ENCODE results near the gene CXCR6. TPM values are rescaled to one million over a fixed set of nuclear protein-coding genes. Genes with fewer than 3 reads are reported as not detected.
A peak's percentile ranks its signal among the peaks of the same experiment; 100 is the strongest.

The CXCR6 gene
- total RNA-seq, 1 donor from 2014 or later = not detected

GRCh38 chr3:45922950-45923590, 20.2 kb upstream of the CXCR6 start:
- TF ChIP-seq EZH2 (IDR thresholded peaks at IDR 0.05) (no peak), CTCF (IDR thresholded peaks at IDR 0.05) (no peak), EZH2phosphoT487 (IDR thresholded peaks at IDR 0.05) (no peak)
- no peaks in the 10 kb centered on the region for H3K36me3 ChIP-seq
- H3K36me3 Mint-ChIP-seq = peaks cover 22% of the 10 kb centered on the region
- H3K4me2 ChIP-seq = no peak overlapping the region
- no peaks in the 10 kb centered on the region for H3F3A ChIP-seq (ENCODE audit: low read depth)
- no peaks in the 10 kb centered on the region for H4K20me1 ChIP-seq (ENCODE audit: low read depth)
- no peaks in the 10 kb centered on the region for H3K79me2 ChIP-seq (ENCODE audit: low read depth)
- H3K27ac Mint-ChIP-seq = no peak overlapping the region
- no peak overlapping the region for H2AFZ ChIP-seq (replicated peaks)
- peak overlapping the region; percentile 63 for H3K4me3 Mint-ChIP-seq
- no peak overlapping the region for H3K4me3 ChIP-seq
- no peaks in the 10 kb centered on the region for H3K4me1 ChIP-seq
- DNase-seq (ENCODE audit: low spot score) = no peak
- H3K4me1 Mint-ChIP-seq = no peaks in the 10 kb centered on the region
- H3K9ac ChIP-seq = no peak overlapping the region
- no peaks in the 10 kb centered on the region for H3K9me3 Mint-ChIP-seq
- no peaks in the 10 kb centered on the region for H3K27me3 Mint-ChIP-seq (ENCODE audit: insufficient read depth, low read depth)
- no peaks in the 10 kb centered on the region for H3K27me3 ChIP-seq
- H3K27ac ChIP-seq = no peak overlapping the region
- no peaks in the 10 kb centered on the region for H3K9me3 ChIP-seq (ENCODE audit: low read depth)

- DNase-seq (ENCODE audit: low spot score) = no peak
- Histone ChIP-seq H3K4me2 (no peak overlapping the region), H3K9me3 (ENCODE audit: low read depth) (no peaks in the 10 kb centered on the region), H2AFZ (replicated peaks) (no peak overlapping the region), H3K4me1 (no peaks in the 10 kb centered on the region), H3K36me3 (no peaks in the 10 kb centered on the region), H4K20me1 (ENCODE audit: low read depth) (no peaks in the 10 kb centered on the region), H3K9ac (no peak overlapping the region), H3K79me2 (ENCODE audit: low read depth) (no peaks in the 10 kb centered on the region), H3K27me3 (no peaks in the 10 kb centered on the region), H3F3A (ENCODE audit: low read depth) (no peaks in the 10 kb centered on the region), H3K27ac (no peak overlapping the region), H3K4me3 (no peak overlapping the region)
- no peaks in the 10 kb centered on the region for H3K4me1 Mint-ChIP-seq
- no peak for TF ChIP-seq CTCF (IDR thresholded peaks at IDR 0.05)
- TF ChIP-seq EZH2phosphoT487 (IDR thresholded peaks at IDR 0.05) = no peak
- no peak for TF ChIP-seq EZH2 (IDR thresholded peaks at IDR 0.05)
- no peak overlapping the region for H3K4me3 Mint-ChIP-seq
- no peaks in the 10 kb centered on the region for H3K27me3 Mint-ChIP-seq (ENCODE audit: insufficient read depth, low read depth)
- H3K9me3 Mint-ChIP-seq = no peaks in the 10 kb centered on the region
- H3K36me3 Mint-ChIP-seq = peaks cover 25% of the 10 kb centered on the region
- no peak overlapping the region for H3K27ac Mint-ChIP-seq
These were observed 19.5 kb upstream of the CXCR6 start for GRCh38 chr3:45923755-45924154.

- no peak overlapping the region for H3K4me3 Mint-ChIP-seq
- Histone ChIP-seq H3K27me3 (no peaks in the 10 kb centered on the region), H4K20me1 (ENCODE audit: low read depth) (no peaks in the 10 kb centered on the region), H3K79me2 (ENCODE audit: low read depth) (no peaks in the 10 kb centered on the region), H3K36me3 (no peaks in the 10 kb centered on the region), H2AFZ (replicated peaks) (no peak overlapping the region), H3K27ac (no peak overlapping the region), H3K9ac (no peak overlapping the region), H3K4me1 (no peaks in the 10 kb centered on the region), H3K9me3 (ENCODE audit: low read depth) (no peaks in the 10 kb centered on the region), H3K4me2 (no peak overlapping the region), H3F3A (ENCODE audit: low read depth) (no peaks in the 10 kb centered on the region), H3K4me3 (no peak overlapping the region)
- H3K27me3 Mint-ChIP-seq (ENCODE audit: insufficient read depth, low read depth) = peaks cover 3% of the 10 kb centered on the region
- no peaks in the 10 kb centered on the region for H3K4me1 Mint-ChIP-seq
- no peak overlapping the region for H3K27ac Mint-ChIP-seq
- no peak for DNase-seq (ENCODE audit: low spot score)
- no peak for TF ChIP-seq EZH2 (IDR thresholded peaks at IDR 0.05)
- no peak for TF ChIP-seq CTCF (IDR thresholded peaks at IDR 0.05)
- TF ChIP-seq EZH2phosphoT487 (IDR thresholded peaks at IDR 0.05) = no peak
- peaks cover 36% of the 10 kb centered on the region for H3K36me3 Mint-ChIP-seq
- no peaks in the 10 kb centered on the region for H3K9me3 Mint-ChIP-seq
These were observed 15.4 kb upstream of the CXCR6 start for GRCh38 chr3:45927881-45928280.
